Stimulated activated CD8-positive, alpha-beta memory T cell treated with anti-CD3 and anti-CD28 coated beads, Interleukin-12 subunit alpha, Interleukin-12 subunit beta, amount 100 ng/mL, for 1 hour (primary cell): ENCODE measurements around the gene PRG2.

Experiments
- DNase-seq: peaks from one replicate; pipeline ENCODE4 v3.0.0-alpha.2; 2020; ENCODE audit warnings: low read depth

The PRG2 gene

DNA sequence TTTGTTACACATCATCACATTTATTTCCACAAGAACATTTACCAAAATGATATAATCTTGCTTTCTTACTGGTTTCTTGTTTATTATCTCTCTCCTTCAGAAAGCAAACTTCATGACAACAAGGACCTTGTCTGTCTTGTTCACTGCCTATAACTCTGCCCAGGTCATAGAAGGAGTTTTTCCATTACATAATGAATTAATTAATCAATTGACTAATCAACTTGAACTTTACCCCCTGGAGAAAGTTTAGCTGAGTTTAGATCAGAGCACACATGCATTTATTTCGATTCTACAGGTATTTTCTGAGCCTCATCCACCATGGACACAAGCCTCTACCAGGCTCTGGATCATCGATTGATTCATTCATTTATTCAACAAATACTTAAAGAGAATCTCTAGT, 6.3 kb upstream of the PRG2 start:
- DNase-seq, result no peak

DNA sequence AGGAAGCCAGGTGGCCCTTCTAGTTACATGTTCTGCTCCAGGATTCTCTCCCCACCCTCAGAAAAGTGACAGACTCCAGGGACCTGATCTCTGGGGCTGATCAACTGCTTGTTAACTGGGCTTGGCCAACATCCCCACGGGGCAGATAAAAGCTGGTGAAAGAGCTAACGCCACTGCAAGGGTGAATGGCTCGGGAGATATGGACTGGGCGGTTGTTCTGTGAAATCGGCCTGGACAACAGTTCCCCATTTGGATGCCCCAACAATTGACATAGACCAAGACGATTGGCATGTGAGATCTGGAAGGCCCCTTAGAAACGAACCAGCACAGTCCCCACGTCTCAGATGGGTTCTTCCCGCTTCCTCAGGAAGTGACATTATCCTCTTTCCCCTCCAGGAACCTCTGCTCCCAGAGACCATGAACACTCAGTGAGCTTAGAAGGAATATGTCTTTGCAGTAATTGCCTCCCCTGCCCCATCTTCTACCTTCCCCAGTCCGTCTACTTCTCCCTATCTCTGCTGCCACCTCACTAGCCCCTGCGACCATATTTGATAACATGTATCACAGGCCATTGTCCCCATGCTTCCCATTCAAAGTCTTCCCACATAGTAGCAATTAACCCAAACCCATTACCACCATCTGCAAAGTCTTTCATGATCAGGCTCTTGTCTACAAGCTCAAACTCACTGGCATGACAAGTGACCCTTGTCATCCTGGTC, 5.6 kb upstream of the PRG2 start:
- DNase-seq, result no peak

DNA sequence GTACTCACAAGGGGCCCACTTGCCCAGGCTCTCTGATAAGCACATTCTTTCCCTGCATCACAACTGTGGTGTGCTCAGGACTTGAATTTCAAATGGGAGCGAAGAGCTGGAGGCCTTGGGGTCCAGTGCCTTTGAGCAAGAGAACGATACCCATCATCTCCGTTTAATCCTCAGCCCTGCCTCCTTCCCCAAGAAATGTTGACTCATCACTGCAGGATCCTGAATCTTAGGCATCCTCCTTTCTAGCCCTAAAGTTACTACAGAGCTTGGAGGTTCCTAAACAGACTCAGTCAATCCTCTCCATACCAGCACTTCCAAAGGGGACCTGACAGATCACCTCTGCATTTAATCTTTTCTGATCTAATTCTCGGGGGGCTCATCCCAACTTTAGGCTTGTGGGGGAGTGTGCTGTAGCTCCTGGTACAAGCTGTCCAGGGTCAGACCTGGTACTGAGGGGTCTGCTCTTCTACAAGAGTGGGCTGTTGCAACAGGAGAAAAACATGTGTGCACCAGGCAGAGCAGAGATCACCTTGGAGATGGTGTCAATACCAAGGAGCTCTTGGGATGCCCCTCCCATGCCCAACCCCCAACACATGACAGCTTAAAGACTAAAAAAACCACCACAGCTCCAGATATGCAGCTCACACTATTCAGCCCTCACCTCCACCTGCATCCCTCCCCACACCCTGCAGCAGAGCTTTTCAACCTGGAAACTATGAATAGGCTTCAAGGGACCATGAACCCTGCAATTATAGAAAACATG, 3.9 kb upstream of the PRG2 start:
- no peak for DNase-seq

DNA sequence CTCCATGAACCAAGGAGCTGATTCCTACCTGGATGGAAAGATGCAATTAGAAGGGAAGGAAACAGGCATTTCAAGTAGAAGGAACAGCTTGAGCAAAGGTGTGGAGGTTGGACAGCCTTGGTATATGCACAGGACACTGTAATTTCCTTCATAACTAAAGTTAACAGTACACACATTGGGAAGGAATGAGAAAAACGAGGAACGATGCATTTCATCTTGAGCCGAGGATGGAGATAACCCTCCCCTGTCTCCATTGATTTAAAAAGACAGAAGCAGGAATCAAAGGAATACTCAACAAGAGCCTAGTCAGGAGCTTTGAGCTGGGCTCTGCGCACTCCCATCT, 2.3 kb upstream of the PRG2 start:
- no peak for DNase-seq

DNA sequence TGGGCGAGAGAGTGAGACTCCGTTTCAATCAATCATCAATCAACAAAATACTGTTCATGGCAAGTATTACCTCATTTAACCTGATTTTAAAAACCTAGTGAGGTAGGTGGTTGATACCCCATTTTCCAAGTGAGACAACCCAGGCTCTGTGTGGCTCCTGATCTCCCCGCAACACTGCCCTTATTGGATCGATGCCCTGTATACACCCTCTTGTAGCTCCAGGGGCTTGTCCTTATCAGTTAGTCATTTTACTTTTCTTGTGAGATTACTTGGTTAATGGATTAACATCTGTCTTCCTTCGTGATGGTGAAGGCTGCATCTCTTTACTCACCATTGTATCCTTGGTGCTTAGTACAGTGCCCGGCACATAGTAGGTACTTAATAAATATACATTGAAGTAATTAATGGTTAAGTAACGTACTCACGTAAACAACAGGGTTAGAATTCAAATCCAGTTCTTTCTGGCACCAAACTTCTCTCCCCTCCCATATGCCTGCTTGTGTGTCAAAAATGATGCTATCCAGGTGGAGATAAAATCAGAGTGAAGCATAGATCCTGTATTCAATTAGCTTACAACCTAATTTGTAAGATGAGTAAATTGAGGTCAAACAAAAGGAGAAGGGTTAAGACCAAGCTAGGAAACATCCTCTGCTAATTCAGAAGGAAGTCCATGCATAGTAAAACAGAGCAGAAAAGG, 1.8 kb upstream of the PRG2 start:
- DNase-seq, result no peak

DNA sequence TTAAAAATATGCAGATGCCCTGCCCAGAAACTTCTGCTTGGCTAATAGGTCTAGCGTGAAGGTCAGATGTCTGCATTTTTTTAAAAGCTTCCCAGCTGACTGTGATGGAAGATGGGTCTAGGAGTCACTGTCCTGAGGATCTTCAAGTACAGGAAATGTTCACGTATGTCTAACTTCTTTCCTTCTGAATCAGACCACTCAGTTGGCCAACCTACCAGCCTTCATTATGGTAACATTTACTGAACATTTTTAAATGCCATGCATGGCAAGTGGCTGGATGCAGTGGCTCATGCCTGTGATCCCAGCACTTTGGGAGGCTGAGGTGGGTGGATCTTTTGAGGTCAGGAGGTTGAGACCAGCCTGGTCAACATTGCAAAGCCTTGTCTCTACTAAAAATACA, 1.1 kb upstream of the PRG2 start:
- DNase-seq, result no peak

DNA sequence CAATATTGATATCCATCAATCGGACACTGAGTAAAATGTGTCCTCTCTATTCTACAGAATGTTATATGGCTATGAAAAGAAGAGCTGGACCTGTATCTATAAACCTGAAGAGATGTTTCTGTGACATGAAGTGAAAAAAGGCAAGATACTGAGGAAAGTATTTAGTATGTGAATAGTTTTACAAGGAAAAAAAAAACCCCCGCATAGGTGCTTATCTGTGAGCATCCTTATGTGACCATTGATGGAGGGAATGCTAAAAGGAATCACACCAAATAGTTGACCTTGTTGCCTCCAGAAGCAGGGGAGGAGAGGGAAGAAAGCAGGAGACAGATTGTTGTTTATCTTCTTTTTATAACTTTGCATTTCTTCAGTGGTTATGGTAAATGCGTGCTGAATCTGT, 661 bp upstream of the PRG2 start:
- DNase-seq, result no peak

DNA sequence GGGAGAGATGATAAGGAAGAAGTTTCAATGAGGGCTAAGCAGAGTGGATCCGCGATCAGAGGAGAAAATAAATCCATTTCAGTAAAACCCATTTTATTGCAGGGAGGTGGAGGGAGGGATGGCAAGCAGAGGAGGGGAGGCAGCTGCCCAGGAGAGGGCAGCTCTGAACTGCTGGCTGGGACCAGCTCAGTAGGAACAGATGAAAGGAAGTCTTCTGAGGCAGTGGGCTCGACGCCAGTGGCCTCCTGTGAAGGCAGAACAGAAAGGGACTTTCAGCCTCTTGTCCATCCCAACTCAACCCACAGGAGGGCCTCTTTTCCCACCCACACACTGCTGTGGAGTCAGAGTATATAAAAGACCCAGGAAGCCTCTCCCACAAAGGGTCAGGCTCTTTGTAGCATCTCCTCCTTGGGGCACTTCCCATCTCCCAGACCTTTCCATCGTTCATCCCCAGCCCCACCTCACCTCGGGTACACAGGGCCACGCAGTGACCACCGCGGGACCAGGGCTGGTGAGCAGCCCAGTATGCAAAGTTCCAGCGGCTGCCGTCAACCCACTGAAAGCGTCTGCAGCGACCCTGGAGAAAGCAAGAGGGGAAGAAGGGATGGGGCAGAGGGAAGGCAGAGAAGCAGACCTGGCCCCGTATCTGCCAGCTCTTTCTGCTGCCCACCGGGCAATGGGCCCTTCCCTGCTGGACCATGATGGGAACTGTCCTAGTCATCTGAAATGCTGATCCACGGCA, 3.0 kb downstream of the PRG2 start:
- no peak for DNase-seq

DNA sequence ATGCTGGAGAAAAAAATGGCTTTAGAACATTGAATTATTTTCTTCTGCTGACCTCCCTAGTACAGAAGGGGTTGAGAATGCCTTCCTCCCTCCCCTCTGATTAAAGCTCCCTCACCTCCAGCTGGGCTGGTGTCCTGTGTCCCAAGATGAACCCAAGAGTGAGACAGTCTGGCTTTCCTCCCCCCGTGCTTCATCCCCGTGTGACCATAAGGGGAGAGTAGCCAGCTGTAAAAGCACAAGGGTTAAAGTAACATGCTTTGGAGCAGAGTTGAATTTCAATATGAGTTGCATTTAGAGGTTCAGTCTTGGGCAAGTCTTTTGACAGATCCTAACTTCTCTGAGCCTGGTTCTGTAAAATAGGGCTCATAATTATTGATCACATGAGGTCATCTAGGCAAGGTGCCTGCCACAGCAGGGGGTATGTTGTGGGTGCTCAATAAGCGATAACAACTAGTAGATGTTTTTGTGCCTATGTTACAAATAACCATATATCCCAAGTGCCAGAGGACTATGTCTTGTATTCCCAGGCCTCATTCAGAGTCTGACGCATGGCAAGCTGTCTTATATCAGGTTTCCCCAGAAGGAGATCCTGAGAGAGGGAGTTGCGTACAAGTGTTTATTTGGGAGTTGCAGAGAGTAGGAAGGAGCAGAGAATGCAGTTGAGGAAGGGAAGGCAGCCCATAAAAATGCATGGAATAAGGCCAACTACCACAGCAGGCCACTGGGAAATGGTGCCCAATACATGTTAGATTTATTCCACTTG, 4.1 kb downstream of the PRG2 start:
- DNase-seq, result no peak

DNA sequence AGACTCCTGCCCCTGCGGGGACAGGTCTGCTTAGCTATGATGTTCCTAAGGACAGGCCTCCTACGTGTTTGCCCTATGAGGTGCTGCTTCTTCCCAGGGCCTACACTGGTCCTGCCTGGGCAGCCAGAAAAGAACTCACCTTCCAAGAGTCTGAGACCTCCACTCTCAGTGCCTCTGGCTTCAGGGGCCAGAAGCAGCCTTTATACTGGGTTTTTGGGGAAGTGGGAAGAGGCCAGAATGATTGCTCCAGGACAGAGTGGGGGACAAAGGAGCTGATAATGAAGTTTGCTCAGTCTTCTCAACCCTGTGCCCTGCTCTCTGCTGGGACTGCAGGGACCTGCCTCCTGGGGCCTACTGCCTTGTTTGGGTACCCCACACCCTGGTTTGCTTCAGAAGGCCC, 9.5 kb downstream of the PRG2 start, which contains the start of gene PRG3:
Gene PRG3 (minus strand): TSS at position 176 of the 400 bp plus-strand sequence. CDS start 442 bp downstream, outside the sequence.
- no peak for DNase-seq

DNA sequence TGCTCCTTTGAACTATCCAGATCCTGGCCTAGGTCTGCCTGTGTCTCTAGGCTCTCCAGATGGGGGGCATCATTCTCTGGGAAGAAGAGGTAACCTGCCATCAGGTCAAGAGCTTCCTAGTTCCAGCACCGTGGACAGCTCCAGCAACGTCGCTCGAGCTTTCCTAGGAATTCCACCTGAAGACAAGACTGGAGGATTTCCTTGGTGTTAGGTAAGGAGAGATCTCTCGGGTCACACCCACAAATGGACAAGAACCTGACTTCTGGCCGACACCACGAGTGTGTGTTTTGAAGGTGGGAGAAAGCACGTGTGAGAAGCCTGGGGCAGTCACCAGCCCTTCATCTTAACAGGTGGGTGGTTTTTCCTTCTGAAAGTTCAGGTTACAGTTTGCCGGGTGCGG, 10.7 kb downstream of the PRG2 start:
- no peak for DNase-seq

DNA sequence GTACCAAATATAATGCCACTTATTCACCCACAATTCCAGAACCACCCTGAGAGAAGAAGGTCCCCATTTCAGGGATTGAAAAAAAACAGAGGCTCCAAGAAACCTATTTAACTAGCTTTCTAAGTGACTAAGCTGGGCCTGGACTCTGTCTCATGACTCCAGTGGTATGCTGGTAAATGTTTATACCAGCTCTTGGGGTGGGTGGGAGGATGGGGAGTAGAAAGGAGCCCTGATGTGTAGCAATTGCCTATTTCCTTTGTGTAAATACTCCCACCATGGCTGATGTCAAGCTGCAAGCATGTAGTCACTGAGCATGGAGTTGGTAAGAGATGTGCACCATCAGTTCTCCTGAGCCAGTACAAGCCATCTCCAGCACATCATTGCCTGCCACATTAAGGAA, 12.3 kb downstream of the PRG2 start:
- no peak for DNase-seq

DNA sequence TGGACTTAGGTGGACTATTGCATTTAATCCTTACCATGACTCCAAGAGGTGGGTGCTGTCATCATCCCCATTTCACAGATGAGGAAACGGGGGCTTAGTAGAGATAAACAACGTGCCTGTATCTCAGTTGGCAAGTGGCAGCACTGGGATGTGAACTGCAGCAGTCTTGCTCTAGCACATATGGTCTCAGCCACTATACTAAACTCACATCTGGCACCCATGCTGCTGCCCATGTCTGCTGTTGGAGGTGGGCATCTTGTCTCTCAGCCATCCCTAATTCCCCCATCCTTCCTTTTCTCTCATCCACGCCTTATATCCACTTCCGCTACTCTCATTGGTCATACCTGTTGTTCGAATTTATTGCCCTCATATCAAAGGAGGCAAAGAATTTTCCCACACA, 13.3 kb downstream of the PRG2 start:
- no peak for DNase-seq

DNA sequence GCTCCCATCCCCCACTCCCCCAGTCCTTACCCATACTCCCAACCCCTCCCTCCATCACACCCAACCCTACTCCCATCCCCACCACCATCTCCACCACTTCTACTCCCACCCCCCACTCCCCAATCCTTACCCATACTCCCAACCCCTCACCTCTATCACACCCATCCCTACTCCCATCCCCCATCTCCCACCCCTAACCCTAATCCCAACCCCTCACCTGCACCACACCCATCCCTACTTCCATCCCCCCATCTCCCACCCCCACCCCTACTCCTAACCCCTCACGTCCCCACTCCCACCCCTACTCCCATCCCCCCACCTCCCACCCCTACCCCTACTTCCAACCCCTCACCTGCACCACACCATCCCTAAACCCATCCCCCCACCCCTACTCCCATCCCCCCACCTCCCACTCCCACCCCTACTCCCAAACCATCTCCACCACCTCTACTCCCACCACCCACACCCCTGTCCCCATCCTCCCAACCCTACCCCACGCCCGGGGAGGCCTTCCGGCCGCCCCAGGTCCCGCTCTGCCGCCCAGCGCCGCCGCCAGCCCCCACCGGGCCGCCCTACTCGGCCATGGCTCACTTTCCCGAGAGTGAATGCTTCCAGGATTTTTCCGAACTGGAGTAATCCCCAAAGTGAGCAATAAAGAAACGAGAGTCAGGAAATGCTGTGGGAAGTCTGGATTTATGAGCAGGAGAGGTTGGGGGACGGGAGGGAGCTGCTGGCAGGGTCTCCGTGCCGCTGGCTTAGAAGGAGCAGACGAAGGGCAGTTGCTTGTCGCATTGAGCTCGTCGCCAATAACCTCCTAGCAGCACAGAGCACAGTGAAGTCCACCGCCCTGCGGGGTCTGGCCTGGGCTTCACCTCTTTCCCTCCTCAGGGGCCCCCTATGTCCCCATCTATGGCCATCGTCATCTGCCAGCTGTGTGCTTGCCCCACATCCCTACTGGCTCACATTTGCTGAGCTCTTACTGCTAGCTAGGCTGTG, 14.1 kb downstream of the PRG2 start:
- no peak for DNase-seq

DNA sequence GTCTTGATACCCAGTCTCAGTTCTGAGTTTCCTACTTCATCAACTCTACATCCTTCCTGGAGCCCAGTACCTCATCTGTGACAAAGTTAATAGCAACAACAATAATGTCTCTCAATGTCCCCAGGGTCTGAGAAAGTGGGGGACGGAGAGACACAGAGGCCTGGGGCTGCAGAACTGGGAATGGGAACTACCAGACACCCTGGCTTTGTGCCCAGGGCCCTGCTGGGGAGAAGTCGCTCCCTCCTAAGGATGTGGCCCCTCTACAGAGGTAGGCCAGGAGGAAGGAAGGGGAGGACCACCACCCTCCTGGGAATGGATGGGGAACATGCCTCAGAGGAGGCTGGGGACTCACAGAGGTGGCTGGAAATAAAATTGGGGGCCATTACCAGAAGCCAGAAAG, 15.0 kb downstream of the PRG2 start:
- DNase-seq, result no peak

DNA sequence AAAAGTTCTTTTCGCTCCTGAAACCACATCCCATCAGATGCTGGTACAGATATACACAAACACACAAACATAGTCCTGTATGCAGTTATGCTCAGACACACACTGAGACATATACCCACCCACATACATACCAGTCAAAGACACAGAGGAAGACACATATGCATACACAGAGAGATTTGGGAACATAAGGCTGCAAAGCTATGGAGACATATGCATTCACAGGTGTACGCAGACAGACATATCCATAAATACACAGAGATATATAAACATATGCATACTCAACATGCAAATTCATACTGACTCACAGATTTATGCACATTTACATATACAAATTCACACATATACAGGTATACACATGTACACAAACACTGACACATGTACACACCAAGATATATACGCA, 15.5 kb downstream of the PRG2 start:
- DNase-seq, result no peak

DNA sequence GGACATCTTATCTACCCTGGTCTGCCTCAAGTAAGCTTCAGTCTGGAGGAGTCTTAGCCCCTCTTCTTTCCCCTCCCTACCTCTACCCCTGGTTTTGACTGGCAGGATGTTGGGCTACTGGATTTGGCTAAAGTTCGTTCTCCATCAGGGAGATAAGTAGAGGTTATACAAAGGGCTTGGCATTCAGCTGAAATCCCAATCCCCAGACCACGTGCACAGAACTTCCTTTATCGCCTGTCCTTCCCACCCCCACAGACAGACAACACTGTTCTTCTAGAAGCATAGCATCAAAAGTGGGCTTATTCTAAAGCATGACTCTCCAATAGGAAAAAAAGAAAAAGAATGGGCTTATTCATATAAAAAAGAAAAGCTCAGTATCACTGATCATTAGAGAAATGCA, 17.3 kb downstream of the PRG2 start:
- DNase-seq, result no peak

DNA sequence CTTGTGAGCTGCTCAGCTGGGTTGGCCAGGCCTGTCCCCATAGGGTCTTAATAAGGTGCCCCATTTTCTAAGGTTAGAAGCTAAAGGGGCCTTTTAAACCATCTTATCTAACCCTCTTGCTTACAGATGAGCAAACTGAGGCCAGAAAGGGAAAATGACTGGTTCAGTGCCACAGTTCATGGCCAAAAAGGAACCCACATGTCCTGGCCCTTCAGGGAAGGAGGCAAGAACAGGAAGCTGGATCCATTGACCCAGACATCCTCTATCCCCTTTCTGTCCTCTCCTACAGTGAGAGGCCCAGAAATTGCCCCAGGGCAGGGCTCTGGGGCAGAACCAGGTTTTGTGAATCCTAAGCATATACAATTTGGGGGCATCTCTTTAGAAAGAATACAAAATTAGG, 19.5 kb downstream of the PRG2 start:
- DNase-seq, result no peak

DNA sequence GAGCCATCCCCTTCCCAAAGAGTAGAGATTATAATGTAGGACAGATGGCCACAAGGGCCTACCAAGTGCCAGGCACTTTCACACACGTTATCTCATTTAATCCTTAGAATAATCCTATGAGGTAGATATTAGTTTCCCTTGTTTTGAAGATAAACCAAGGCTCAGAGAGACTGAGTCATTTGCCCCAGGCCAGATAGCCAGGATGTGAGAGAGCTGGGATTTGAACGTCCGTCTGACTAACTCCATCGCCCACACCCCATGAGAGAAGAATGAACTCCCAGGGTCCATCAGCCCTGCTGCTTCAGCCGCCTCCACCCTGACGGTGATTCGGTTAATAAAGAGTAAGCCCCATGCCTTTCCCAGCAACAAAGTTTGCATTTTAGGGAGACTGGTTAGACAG, 20.2 kb downstream of the PRG2 start:
- DNase-seq, result no peak

DNA sequence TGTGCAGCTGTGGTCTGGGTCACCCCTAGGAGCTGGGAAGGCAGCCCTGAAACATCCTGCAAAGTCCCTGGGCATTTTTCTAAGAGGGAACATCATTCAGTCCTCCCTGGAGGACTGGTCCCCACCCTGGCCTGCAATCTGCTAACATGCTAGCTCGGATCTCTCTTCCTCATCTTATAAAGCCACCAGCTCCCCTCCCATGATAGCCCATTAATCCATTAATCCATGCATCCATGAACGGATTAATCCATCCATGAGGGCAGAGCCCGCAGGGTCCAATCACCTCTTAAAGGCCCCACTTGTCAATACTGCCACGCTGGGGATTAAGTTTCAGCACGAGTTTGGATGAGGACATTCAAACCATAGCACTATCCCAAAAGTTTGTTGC, 21.6 kb downstream of the PRG2 start:
- no peak for DNase-seq
